DND-41 (cell line): Measurements from ENCODE around the gene SYCN.

Source experiments
- ATAC-seq: fragments of 200-7000 bp; cut with Tn5 transposase; 3 replicates; pipeline ENCODE4 v1.9.1; 2021; ENCODE audit warnings: low read depth; ENCODE audit not compliant: insufficient read depth
- DNase-seq: peaks from one replicate; pipeline ENCODE4 v3.0.0-alpha.2; 2020
- H2AFZ ChIP-seq: 2 replicates; pipeline ENCODE4 v1.6.0; 2012; ENCODE audit warnings: low read depth, low read length
- H3K27ac ChIP-seq: 2 replicates; pipeline ENCODE4 v1.5.1; 2012; ENCODE audit warnings: low read length, inconsistent platforms
- H3K27me3 ChIP-seq: fragments of 200-600 bp; sonication (generic); 2 replicates; pipeline ENCODE4 v1.6.0; 2012; ENCODE audit warnings: low read length, mild to moderate bottlenecking, inconsistent platforms; ENCODE audit not compliant: insufficient read depth, poor library complexity
- H3K36me3 ChIP-seq: 2 replicates; pipeline ENCODE4 v1.5.1; 2012; ENCODE audit warnings: low read length, inconsistent platforms; ENCODE audit not compliant: insufficient read depth
- H3K4me1 ChIP-seq: 2 replicates; pipeline ENCODE4 v1.5.1; 2012; ENCODE audit warnings: mild to moderate bottlenecking, low read length; ENCODE audit not compliant: insufficient read depth
- H3K4me2 ChIP-seq: 2 replicates; pipeline ENCODE4 v1.6.0; 2012; ENCODE audit warnings: mild to moderate bottlenecking, moderate library complexity, low read length, inconsistent platforms; ENCODE audit not compliant: insufficient read depth
- H3K4me3 ChIP-seq, 2 experiments: fragments of 200-600 bp in 1 of 2; shearing (Covaris generic) in 1 of 2; 2 replicates each; pipeline ENCODE4 v1.5.1; 2012 to 2016; ENCODE audit warnings: inconsistent platforms in 2 of 2, low read length in 2 of 2, mild to moderate bottlenecking in 2 of 2, low read depth in 1 of 2, moderate library complexity in 1 of 2
- H3K79me2 ChIP-seq: 2 replicates; pipeline ENCODE4 v1.6.0; 2012; ENCODE audit warnings: low read length, inconsistent platforms; ENCODE audit not compliant: insufficient read depth
- H3K9ac ChIP-seq: 2 replicates; pipeline ENCODE4 v1.6.0; 2012; ENCODE audit warnings: low read depth, mild to moderate bottlenecking, inconsistent platforms, low read length, moderate library complexity
- H3K9me3 ChIP-seq: 2 replicates; pipeline ENCODE4 v1.5.1; 2012; ENCODE audit warnings: low read length, moderate library complexity, mild to moderate bottlenecking, inconsistent platforms; ENCODE audit not compliant: insufficient read depth, severe bottlenecking
- H4K20me1 ChIP-seq: 2 replicates; pipeline ENCODE4 v1.6.0; 2012; ENCODE audit warnings: low read length; ENCODE audit not compliant: insufficient read depth
- EZH2 ChIP-seq: IDR thresholded peaks from 3 replicates; pipeline ENCODE4 v1.6.1; 2012; ENCODE audit warnings: borderline replicate concordance, low read depth, mild to moderate bottlenecking, moderate library complexity, low read length, inconsistent platforms; ENCODE audit not compliant: severe bottlenecking
- TF ChIP-seq, protein P1 (sequence below): IDR thresholded peaks from 2 replicates; pipeline ENCODE4 v1.5.1; 2012; ENCODE audit warnings: borderline replicate concordance, low read length, moderate library complexity, mild to moderate bottlenecking; ENCODE audit not compliant: poor library complexity, severe bottlenecking; ENCODE audit errors: extremely low read depth

The SYCN gene

DNA sequence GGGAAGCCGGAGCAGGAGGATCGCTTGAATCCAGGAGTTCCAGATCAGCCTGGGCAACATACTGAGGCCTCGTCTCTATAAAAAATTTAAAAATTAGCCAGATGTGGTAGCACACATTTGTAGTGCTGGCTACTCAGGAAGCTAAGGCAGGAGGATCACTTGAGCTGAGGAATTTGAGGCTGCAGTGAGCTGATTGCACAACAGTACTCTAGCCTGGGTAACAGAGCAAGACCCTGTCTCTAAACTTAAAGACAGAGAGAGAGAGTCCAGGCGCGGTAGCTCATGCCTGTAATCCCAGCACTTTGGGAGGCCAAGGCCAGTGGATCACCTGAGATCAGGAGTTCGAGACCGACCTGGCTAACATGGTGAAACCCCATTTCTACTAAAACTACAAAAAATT, 36.4 kb upstream of the SYCN start:
- Histone ChIP-seq H4K20me1 (no peaks in the 10 kb centered on the region), H2AFZ (no peak overlapping the region), H3K9ac (no peak overlapping the region), H3K27me3 (no peaks in the 10 kb centered on the region), H3K9me3 (no peaks in the 10 kb centered on the region), H3K4me3 (no peak overlapping the region), H3K4me2 (no peak overlapping the region), H3K27ac (no peak overlapping the region), H3K36me3 (no peaks in the 10 kb centered on the region), H3K79me2 (no peaks in the 10 kb centered on the region), H3K4me1 (peaks cover 8% of the 10 kb centered on the region)
- DNase-seq, result no peak
- ATAC-seq, result no peak
- TF ChIP-seq, protein P1, sequence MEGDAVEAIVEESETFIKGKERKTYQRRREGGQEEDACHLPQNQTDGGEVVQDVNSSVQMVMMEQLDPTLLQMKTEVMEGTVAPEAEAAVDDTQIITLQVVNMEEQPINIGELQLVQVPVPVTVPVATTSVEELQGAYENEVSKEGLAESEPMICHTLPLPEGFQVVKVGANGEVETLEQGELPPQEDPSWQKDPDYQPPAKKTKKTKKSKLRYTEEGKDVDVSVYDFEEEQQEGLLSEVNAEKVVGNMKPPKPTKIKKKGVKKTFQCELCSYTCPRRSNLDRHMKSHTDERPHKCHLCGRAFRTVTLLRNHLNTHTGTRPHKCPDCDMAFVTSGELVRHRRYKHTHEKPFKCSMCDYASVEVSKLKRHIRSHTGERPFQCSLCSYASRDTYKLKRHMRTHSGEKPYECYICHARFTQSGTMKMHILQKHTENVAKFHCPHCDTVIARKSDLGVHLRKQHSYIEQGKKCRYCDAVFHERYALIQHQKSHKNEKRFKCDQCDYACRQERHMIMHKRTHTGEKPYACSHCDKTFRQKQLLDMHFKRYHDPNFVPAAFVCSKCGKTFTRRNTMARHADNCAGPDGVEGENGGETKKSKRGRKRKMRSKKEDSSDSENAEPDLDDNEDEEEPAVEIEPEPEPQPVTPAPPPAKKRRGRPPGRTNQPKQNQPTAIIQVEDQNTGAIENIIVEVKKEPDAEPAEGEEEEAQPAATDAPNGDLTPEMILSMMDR, result no peak
- no peak for TF ChIP-seq EZH2

- H3K4me2 ChIP-seq, result no peak overlapping the region
- no peaks in the 10 kb centered on the region for H3K27me3 ChIP-seq
- H3K4me1 ChIP-seq, result peaks cover 8% of the 10 kb centered on the region
Measured at GRCh38 chr19:39238944-39239343, 34.9 kb upstream of the SYCN start.

GRCh38 chr19:39238209-39238608, 34.1 kb upstream of the SYCN start:
- DNase-seq (no peak), ATAC-seq (no peak)
- H3K4me3 ChIP-seq, result no peak overlapping the region
- no peaks in the 10 kb centered on the region for H3K36me3 ChIP-seq
- H3K4me1 ChIP-seq, result peaks cover 8% of the 10 kb centered on the region
- H3K27me3 ChIP-seq, result no peaks in the 10 kb centered on the region
- no peaks in the 10 kb centered on the region for H3K9me3 ChIP-seq
- H2AFZ ChIP-seq, result peak overlapping the region; percentile 10; the same call in 1 of the 2 replicates
- no peak overlapping the region for H3K27ac ChIP-seq
- no peaks in the 10 kb centered on the region for H3K79me2 ChIP-seq
- H3K4me2 ChIP-seq, result peak overlapping the region; percentile 42
- TF ChIP-seq EZH2, result no peak
- TF ChIP-seq, protein P1, result no peak
- H4K20me1 ChIP-seq, result no peaks in the 10 kb centered on the region
- no peak overlapping the region for H3K9ac ChIP-seq

More at GRCh38 chr19:39238944-39239343, 34.9 kb upstream of the SYCN start:
- no peak overlapping the region for H2AFZ ChIP-seq
- no peak for TF ChIP-seq EZH2
- TF ChIP-seq, protein P1, result no peak
- no peak overlapping the region for H3K9ac ChIP-seq
- no peak for ATAC-seq
- no peak for DNase-seq
- H3K79me2 ChIP-seq, result no peaks in the 10 kb centered on the region
- H3K27ac ChIP-seq, result no peak overlapping the region
- no peaks in the 10 kb centered on the region for H3K9me3 ChIP-seq
- H3K36me3 ChIP-seq, result no peaks in the 10 kb centered on the region
- no peak overlapping the region for H3K4me3 ChIP-seq
- H4K20me1 ChIP-seq, result no peaks in the 10 kb centered on the region
